GM10248 (cell line): ENCODE data around the gene AFDN.
"Not testable (repeated sequence)": the region's sequence is repeated elsewhere in the genome, so short reads cannot be mapped to it uniquely, and the experiment has no call there.

Experiments
- CTCF ChIA-PET: fragments of 300-600 bp; sonication (Branson Sonifier 250); formaldehyde crosslinking; extraction: SDS; loops from one replicate; lab custom pipeline; 2021; ENCODE audit warnings: antibody characterized with exemption; lab: Yijun Ruan, JAX
- POLR2A ChIA-PET: fragments of 350-650 bp; sonication (Branson Sonifier 250); formaldehyde crosslinking; extraction: SDS; loops from one replicate; lab custom pipeline; 2020; ENCODE audit warnings: antibody characterized with exemption; lab: Yijun Ruan, JAX
- DNase-seq: peaks from one replicate; pipeline ENCODE4 v3.0.0; 2012; ENCODE audit errors: extremely low spot score
- CTCF ChIP-seq: IDR thresholded peaks from 2 replicates; pipeline ENCODE4 v1.5.1; 2012; ENCODE audit warnings: mild to moderate bottlenecking, low read depth; ENCODE audit errors: extremely low read depth, missing control alignments, control extremely low read depth

The AFDN gene

GRCh38 chr6:167974640-167975344 is 148.1 kb downstream of the AFDN start:
- ChIA-PET CTCF (no interaction called here), POLR2A (no interaction called here)
- TF ChIP-seq CTCF: no peak
- no peak for DNase-seq

- DNase-seq: no peak
- ChIA-PET POLR2A (no interaction called here), CTCF (no interaction called here)
- TF ChIP-seq CTCF: no peak
Measured at GRCh38 chr6:167975458-167975857, 148.7 kb downstream of the AFDN start.

- CTCF ChIA-PET, POLR2A ChIA-PET, DNase-seq: not testable (repeated sequence)
Measured at GRCh38 chr6:167976116-167976657, 149.5 kb downstream of the AFDN start.

GRCh38 chr6:167976708-167977107 is 150.0 kb downstream of the AFDN start:
- TF ChIP-seq CTCF: no peak
- no peak for DNase-seq
- POLR2A ChIA-PET: no interaction called here
- CTCF ChIA-PET: no interaction called here

- ChIA-PET POLR2A (no interaction called here), CTCF (no interaction called here)
- no peak for TF ChIP-seq CTCF
- DNase-seq: no peak
Measured at GRCh38 chr6:167977717-167978467, 151.2 kb downstream of the AFDN start.

GRCh38 chr6:167978607-167979006 is 151.9 kb downstream of the AFDN start:
- no peak for TF ChIP-seq CTCF
- DNase-seq: no peak
- ChIA-PET CTCF (no interaction called here), POLR2A (no interaction called here)
